ENCODE results near the gene TPST2. TPM values are rescaled to one million over a fixed set of nuclear protein-coding genes. Genes with fewer than 3 reads are reported as not detected.
A peak's percentile ranks its signal among the peaks of the same experiment; 100 is the strongest.

TPST2 gene
- total and polyA plus RNA-seq, 10 of the 15 experiments (the other 5 are each of a cell fraction or from before 2014, with no cell fraction given): 6.3 to 33.7 (median 28.4) TPM

- BruUV-seq (replicated peaks): no TSS peak
- ATAC-seq (no peak), DNase-seq (ENCODE audit: low read depth, low spot score) (no peak), FAIRE-seq (no peak)
- H3K4me3 ChIP-seq: no peak overlapping the region
- H3K4me1 ChIP-seq (ENCODE audit: control insufficient read depth, insufficient read depth, low read length): no peaks in the 10 kb centered on the region
- SMC1A ChIA-PET (ENCODE audit: uncharacterized antibody, unreplicated experiment): no interaction called here
- intact Hi-C loops (cut with micrococcal nuclease; ENCODE audit: unreplicated experiment): no loop called here
- H2AFZ ChIP-seq (ENCODE audit: control insufficient read depth, low read depth, low read length): no peak overlapping the region
- H3K27me3 ChIP-seq (replicated peaks in 1 of 2; ENCODE audit: control insufficient read depth in 2 of 2, insufficient read depth in 2 of 2, low read length in 1 of 2): no peaks in the 10 kb centered on the region
- RAD21 ChIA-PET (ENCODE audit: unreplicated experiment): no interaction called here
- in situ Hi-C loops (cut with MboI): no loop called here
- 83% methylated on average over 7 of the region's 7 CpGs for WGBS (ENCODE audit: insufficient coverage, insufficient replicate concordance, low lambda C conversion rate, missing lambda C conversion rate)
- H3K36me3 ChIP-seq (ENCODE audit: control insufficient read depth in 2 of 2, insufficient read depth in 2 of 2, low read length in 1 of 2): peaks cover 0 to 24% of the 10 kb centered on the region in 2 experiments; a peak in 2 of 4 replicates
- no peaks in the 10 kb centered on the region for H4K20me1 ChIP-seq (ENCODE audit: control insufficient read depth, insufficient read depth)
- POLR2A ChIA-PET: interaction anchor here (1.2 kb wide), 1 partner anchor 13 kb away, joined by 3 read pairs; no protein-coding TSS in a partner anchor
- H3K27ac ChIP-seq (ENCODE audit: control insufficient read depth, insufficient read depth): no peak overlapping the region
- H3K4me2 ChIP-seq (ENCODE audit: control insufficient read depth, insufficient read depth): no peak overlapping the region
- TF ChIP-seq CTCF (IDR thresholded peaks at IDR 0.05 in 2 of 3, conservative IDR thresholded peaks at IDR 0.05 in 1 of 3; ENCODE audit: control insufficient read depth in 2 of 3, extremely low read depth in 1 of 3, insufficient read depth in 1 of 3, low read depth in 3 of 3, low read length in 3 of 3) (no peak), HDGF (IDR thresholded peaks at IDR 0.05) (no peak), NFIC (IDR thresholded peaks at IDR 0.05; ENCODE audit: low read depth, low read length) (0 out of 2 replicates have a peak, but pooled peaks have one; percentile 23), NR2F1 (conservative IDR thresholded peaks at IDR 0.05) (no peak), KAT2A (conservative IDR thresholded peaks at IDR 0.05; ENCODE audit: control insufficient read depth, low read depth, low read length) (no peak), SMARCA5 (IDR thresholded peaks at IDR 0.05) (no peak), POLR2AphosphoS2 (IDR thresholded peaks at IDR 0.05; ENCODE audit: low read depth, low read length) (no peak), BCL3 (IDR thresholded peaks at IDR 0.05; ENCODE audit: borderline replicate concordance, insufficient read depth, low read depth, low read length, poor library complexity, severe bottlenecking) (peak; percentile 86)
- H3K79me2 ChIP-seq (ENCODE audit: control insufficient read depth, insufficient read depth, low read length): no peaks in the 10 kb centered on the region
- no peaks in the 10 kb centered on the region for H3K9me3 ChIP-seq (replicated peaks; ENCODE audit: control insufficient read depth, insufficient read depth, low read length)
- H3K9ac ChIP-seq (ENCODE audit: control insufficient read depth, insufficient read depth, low read length): no peak overlapping the region
- CTCF ChIA-PET: no interaction called here
Observed at GRCh38 chr22:26525946-26526564, 63.9 kb downstream of the TPST2 start.
